DMS53 (cell line): Measurements from ENCODE around the gene TPO.
"Not testable (repeated sequence)": the region's sequence is repeated elsewhere in the genome, so short reads cannot be mapped to it uniquely, and the experiment has no call there.

ENCODE experiments used
- DNase-seq: peaks from one replicate; lab custom pipeline; 2025; lab: John Stamatoyannopoulos, UW

Gene TPO

DNA sequence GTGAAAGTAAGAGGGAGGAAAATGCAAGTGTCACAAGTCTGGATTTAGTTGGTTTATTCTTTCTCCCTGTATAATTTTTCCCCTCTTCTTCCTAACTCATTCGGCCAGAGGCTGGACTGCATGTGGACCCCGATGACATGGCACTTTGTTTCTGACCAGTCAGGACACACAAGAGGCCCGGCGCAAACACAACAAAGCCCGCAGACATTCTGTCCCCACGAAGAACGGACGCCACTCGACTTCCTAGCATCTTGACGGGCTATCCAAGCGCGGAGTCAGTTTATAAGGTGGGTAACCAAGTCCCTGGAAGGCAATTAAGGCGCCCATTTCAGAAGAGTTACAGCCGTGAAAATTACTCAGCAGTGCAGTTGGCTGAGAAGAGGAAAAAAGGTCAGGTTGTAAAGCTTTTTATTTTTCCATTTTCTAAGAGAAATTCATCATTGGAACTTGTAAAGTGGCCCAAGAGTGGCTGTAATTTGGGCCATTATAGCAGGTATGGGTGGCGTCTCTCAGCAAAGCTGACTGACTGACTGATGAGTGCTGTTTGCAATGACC is at the start of gene TPO:
Gene TPO, plus strand, starts transcription at position 308 of the 555 bp plus-strand sequence. CDS start 946 bp downstream, outside the sequence.
- no peak for DNase-seq

DNA sequence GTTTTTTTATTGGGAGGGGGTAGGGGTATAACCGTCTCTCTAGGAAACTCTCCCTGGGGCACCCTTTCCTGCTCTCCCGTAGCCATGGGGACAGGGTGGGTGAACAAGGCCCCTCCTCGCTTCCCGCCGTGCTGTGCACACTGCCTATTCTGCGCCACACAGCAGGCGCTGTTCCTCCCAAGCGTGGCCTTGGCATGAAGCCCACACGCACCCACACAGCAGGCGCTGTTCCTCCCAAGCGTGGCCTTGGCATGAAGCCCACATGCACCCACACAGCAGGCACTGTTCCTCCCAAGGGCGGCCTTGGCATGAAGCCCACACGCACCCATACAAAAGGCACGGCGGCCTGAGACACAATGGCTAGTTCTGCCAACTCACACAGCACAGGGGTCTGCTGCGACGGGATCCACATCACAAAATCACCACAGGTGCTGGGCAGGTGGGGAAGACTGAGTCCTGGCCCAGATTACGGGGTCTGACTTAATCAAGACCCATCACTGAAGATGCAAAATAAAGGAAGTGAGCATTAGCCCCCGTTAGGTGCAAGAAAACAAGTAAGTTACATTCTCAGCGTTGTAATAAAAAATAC is 46.6 kb upstream of the TPO start:
- DNase-seq, result no peak

DNA sequence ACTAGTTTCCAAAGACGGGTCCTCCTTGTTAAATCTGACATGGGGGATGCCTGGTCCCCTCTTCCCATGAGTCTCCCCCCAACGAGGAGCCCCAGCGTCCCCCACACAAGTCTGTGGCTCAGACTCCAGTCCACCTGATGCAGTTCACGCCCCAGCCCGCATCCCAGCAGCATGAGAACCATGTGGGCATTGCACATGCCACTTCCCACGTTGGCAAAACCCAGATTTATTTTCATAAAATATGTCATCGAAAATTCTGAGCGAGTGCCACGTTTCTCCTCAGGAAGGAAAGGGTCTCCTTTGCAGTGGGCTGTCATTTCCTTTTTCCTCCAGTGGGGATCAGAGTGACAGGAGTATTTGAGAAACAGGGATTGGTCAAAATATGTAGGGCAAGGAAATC is 45.7 kb upstream of the TPO start:
- DNase-seq, result no peak

DNA sequence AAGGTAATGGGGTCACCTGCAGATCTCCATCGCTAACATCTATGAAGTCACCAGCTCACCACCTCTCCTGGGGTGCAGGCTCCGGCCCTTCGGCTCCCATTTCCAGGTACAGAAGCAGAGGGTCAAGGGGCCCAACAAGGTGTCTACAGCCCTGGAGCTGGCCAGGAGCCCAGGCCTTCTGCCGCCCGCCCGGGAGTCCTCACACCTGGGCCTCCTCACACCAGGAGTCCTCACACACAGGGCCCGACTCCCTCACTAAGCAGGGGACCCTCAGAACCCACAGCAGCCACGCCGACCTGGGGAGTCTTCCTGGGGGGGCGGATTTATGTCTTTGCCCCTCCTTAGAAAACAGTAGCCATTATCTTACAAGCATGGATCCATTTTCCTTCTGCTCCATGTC is 43.4 kb upstream of the TPO start:
- no peak for DNase-seq

DNA sequence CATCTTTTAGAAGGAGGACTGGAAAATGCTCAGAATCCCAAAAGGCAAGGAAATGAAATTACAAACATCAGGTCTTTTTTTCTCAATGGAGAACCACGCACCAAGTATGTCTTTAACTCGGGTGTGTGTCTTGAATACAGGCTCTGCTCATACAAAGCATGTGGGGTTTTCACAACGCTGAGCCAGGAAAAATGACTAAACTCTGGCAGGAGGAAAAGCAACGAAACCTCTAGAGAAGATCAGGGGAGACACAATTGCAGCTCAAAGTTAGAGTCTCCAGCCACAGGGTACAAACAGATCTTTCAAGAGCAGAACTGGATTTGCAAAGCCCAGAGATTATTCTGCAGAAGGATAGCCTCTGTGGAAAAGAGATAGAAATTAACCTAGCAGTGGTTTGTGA is 42.8 kb upstream of the TPO start:
- DNase-seq, result no peak

DNA sequence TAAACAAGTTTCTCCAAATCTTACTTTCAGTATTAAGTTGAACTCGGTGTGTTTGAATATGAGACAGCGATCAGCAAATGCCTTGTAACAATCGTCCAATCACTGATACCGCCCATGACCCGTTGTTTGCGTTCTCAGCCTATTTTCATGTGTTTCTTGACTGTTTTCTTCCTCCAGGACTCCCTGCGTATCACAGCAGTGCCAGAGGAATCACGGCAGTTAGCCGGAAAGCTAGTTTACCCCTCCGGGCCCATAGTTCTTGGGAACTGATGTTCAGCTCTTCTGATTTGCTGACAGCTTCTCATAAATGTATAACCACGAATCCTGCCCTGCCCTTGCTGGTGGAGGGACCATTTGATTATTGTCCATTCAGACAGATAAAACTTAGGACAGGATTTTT is 42.2 kb upstream of the TPO start:
- no peak for DNase-seq

DNA sequence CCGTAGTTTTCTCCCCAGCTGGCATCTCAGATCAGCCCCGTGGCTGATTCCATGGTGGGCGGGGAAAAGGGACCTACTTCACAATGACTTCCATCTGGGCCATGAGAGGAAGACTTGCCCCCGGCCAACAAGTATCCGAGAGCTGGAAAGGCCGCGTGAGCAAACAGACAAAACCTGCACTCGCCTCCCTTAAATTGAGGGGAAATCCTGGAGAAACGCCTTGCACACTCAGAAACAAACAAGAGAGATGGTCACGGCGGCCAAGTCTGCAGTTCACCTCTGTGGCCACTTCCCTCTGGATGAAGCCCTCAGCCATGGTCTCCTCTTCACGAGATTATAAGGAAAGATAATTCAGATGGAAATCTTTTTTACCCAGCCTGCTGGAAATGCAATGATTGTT is 39.4 kb upstream of the TPO start:
- no peak for DNase-seq

DNA sequence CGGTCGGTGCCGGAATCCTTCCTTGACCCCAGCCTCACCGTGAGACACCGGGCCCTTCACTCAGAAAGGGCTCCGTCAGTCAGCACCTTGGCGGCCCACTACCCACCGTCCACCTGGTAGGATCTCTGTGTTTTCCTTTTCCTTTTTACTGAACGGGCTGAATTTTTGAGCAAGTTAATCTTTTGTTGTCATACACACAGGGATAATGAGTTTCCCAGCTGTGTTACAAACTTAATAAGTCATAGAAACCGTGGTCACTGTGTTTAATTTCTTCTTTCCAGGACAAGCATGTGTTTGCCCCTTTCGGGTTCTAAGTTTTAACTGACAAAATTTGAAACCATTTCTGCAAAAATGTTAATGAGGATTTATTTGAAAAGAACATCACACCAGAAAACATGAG is 39.0 kb upstream of the TPO start:
- DNase-seq, result no peak

DNA sequence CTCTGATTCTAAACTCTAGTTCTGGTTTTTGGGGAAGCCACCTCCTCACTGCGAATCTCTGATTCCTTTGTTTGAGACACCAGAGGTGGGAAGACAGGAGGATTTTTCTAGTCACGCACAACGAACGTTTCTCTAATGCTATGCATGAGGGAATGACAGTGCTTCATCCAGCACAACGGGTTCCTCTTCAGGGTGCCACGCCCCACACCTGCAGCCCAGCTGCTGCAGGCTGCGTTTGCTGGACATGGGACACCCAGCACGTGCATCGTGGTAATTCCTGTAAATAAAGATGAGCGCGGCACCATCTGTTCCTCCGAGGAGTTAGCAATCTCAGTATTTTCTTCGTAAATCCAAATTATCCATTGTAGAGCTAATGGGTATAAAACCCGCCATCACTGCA is 37.5 kb upstream of the TPO start:
- DNase-seq, result no peak

DNA sequence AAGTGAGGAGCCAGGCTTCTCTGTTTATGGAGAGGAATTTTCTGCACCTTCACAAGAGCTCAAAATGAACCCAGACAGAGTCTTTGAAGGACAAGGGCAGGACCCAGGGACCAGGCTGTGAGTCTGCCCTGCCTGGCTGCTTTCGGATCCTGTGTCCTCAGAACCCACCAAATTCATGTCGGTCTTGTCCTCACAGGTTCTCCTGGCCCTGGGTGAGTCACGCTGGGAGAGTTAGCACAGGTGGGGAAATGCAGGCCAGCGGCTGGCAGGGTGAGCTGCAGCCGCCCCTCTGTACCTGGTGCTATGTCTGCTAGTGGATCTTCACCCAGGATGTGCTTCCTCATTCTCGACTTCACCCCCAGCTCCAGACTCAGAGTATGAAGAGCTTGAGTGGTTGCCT is 35.8 kb upstream of the TPO start:
- no peak for DNase-seq

DNA sequence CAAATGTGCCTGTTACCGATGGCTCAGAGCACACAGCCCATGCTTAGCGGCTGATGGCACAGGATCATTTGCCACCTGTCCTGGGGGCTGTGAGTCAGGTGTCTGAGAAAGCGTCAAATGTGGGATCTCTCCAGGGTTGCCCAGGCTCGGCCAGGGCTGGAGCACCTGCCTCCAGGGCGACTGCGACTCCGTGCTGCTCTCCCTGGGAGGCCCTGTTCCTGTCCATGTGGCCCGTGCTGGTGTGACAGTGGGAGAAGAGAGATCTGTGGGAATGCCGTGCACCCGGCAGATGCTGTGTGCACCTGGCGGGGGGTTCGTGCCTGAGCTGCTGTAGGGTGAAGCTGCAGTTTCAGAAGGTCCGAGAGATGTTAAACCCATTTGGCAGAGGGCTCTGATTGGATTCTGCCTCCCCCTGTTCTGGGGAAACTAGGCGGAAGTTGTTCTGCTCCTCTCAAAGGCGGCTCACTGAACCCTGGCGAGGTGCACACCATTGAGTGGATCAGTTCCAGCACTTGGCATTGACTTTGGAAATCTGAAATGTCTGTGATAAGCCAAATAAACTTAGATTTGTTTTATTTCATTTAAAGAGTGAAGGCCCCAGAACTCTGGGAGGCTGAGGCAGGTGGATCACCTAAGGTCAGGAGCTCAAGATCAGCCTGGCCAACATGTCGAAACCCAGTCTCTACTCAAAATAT is 34.7 kb upstream of the TPO start:
- no peak for DNase-seq

DNA sequence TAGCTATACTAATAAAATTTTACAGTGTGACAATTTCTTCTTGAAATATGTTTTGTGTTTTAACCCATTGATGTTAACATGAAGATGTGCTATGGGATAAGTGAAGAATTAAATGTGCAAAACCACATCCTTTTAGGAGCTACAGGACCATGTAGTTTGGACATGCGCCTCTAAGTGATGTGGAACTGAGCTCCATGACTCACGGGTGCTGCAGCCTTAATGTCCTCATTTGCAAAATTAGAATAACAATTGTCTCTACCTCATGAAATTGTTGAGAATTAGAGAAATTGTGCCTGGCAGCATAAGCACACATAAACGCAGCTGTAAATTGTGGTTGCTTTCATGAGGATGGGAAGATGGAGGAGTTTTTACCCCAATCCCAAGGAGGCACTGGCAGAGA is 31.6 kb upstream of the TPO start:
- no peak for DNase-seq

DNA sequence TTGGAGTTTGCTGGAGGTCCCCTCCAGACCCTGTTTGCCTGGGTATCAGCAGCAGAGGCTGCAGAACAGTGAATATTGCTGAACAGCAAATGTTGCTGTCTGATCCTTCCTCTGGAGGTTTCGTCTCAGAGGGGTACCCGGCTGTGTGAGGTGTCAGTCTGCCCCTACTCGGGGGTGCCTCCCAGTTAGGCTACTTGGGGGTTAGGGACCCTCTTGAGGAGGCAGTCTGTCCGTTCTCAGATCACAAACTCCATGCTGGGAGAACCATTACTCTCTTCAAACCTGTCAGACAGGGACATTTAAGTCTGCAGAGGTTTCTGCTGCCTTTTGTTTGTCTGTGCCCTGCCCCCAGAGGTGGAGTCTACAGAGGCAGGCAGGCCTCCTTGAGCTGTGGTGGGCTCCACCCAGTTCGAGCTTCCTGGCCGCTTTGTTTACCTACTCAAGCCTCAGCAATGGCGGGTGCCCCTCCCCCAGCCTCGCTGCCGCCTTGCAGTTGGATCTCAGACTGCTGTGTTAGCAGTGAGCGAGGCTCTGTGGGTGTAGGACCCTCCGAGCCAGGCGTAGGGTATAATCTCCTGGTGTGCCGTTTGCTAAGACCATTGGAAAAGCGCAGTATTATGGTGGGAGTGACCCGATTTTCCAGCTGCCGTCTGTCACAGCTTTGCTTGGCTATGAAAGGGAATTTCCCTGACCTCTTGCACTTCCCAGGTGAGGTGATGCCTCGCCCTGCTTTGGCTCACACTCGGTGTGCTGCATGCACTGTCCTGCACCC is 25.1 kb upstream of the TPO start:
- not testable (repeated sequence) for DNase-seq

DNA sequence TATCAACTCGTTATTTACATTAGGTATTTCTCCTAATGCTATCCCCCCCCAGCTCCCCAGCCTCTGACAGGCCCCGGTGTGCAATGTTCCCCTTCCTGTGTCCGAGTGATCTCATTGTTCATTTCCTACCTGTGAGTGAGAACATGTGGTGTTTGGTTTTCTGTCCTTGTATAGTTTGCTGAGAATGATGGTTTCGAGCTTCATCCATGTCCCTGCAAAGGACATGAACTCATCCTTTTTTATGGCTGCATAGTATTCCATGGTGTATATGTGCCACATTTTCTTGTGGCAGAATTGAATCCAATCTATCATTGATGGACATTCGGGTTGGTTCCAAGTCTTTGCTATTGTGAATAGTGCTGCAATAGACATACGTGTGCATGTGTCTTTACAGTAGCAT is 23.1 kb upstream of the TPO start:
- DNase-seq, result not testable (repeated sequence)

DNA sequence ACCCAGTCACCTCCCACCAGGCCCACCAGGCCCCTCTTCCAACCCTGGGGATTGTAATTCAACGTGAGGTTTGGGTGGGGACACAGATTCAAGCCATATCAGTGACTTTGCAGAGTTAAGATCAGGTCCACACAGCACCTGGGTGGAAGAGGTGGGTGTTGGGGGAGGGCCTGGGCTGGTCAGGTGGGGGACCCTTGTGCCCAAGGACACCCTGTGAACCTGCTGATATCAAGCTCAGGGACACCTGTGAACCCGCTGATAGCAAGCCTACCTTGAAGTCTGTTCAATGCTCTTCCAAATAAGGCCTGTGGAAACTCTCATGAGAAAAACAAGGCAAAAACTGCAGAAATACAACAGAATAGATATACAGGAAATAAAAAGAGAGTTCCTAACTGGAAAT is 19.9 kb upstream of the TPO start:
- no peak for DNase-seq

DNA sequence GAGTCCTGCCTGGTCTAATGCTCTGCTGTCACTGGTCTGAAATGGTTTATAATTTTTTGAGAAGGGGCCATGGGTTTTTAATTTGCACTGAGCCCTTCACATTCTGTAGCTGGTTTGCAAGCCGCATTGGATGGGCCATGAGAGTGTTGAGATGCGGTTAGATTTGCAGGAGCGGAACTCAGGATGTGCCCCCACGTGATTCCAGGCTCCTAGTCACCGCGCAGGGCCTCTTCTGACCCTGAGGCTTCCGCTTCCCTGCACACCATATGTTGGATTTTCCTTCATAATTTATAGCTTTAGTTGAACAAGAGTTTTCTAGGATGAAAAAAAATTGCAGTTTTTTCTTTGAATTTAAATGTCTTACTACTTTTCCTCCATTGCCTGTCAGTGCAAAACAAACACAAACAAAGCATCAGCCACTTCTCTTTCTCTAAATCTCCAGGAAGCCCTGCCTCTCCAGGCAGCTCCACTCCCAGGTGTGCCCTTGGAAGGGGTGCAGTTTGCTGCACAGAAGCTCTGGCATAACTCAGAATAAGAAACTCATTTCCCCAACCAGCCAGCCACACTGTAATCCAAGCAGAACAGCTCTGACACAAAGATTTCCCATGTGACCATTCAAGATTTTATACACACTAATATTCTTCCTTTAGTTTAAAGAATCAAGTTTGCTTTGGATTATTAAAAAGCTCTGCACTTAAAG is 18.4 kb upstream of the TPO start:
- no peak for DNase-seq

DNA sequence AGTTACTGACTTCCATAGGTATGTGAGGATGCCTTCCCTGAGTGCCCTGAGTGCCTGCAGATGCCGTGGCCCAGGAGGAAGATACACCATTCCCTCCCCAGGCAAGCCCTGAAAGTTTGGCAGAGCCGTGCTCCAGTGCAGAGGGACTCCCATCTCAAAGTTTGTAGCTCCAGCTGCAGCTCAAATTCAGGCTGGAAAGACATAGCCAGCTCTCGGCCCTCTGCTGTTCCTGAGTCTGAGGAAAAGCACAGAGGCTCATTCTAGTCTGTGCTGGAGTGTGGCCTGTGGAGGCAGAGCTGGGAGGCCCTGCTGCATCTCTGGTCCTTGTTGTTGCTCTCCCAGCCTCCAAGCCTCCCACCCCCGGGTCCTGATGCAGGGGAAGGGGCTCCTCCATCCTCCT is 15.9 kb upstream of the TPO start:
- no peak for DNase-seq

DNA sequence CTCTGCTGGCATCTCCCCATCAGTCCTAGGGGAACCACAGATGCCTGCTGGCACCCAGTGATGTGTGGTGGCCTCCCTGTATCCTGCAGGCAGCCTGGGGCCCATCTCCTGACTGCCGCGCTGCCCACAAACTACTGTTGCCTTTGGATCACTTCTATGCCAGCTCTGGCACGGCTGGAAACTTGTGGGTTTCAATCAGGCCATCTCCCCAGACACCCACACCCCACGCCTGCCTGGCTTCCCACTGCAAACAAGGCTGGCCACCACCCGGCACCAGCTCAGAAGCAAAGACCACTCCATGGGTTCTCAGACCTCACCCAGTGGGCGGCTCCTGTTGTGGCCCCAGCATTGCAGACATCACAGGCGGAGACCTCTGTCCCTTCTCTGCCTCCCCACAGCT is 15.1 kb upstream of the TPO start:
- no peak for DNase-seq

DNA sequence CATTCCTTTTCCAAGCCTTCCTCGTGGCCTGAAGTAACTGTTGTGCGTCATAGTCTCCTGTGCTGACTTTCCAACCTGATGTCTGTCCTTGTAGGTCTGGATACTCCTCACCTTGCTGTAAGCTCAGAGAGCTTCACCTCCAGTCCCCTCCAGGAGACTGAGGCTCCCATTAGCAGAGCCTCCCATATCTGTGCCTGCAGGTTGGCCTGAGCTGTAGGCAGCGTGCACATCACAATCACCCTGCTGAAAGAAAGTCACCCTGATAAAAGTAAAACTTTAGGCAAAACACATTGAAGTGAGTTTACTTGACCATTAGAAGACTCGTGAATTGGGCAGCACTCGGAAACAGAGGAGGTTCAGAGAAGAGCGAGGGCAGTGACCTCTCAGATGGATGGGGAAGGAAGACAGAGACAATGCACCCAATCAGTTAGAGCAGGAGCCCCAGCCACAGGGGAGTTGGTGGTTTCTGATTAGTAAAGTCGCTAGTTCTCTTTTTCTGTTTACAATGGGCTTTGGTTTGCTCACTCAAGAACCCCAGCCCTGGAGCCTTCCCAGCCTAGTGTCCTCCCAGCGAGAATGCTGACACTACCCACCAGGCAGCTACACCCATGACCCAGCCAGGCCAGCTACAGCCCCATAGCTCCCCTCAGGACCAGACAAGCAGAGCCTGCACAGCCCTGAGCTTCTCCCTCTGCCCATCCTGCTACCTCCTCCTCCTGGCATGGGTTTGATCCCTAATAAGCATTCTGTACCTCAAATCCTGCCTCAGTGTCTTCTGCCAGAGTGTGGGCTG is 12.1 kb upstream of the TPO start:
- no peak for DNase-seq

DNA sequence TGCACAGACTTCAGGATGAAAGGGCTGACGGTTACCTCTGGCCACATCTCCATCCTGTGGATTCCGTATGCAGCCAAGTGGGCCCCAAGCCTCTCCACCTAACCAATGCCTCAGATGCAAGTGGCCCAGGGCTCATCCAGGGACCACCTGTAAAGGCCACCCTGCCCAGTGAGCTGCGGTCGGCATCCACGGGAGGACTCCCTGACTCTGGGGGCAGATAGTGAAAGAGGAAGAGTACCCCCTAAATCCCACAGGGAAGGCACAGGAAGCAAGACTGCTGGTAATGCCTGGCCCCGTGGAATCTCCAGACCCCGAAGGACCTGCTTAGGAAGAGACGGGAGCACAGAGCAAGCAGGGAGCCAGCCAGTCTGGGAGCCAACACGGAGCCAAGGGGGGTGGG is 11.2 kb upstream of the TPO start:
- DNase-seq, result no peak

DNA sequence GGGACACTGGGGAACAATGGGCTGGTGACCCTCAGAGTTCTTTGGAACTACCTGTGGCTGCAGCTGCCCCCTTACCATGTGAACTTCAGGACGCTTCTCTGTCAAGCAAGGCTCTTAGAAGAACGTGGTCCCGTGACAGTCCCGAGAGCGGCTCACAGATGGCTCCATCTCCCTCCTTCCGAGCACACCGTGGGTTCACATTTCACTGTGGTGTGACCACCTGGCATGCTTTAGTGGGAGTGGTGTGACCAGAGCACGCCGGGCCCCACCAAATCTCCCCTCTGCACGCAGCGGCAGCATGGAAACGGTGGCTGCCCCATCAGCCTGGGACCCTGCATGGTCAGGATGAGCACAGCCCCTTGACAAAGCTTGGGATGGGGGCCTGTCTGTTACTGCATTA is 9.7 kb upstream of the TPO start:
- DNase-seq, result no peak

DNA sequence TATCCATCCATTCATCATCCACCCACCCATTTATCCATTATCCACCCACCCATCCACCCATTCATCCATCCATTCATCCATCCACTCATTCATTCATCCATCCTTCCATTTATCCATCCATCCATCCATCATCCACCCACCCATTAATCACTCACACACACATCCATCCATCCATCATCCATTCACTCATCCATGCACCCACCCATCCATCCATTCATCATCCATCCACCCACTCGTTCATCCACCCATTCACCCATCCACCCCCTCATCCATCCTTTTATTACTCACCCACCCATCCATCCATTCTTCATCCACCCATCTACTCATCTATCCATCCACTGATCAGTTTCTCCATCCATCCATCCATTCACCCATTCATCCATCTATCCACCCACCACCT is 8.1 kb upstream of the TPO start:
- DNase-seq, result no peak
